Suprapubic skin (tissue), 4 donors: ENCODE measurements around the gene C2. TPM values are rescaled to one million over a fixed set of nuclear protein-coding genes. Genes with fewer than 3 reads are reported as not detected.

Experiments
- DNase-seq, 2 donors: peaks; one replicate each; pipeline ENCODE4 v3.0.0-alpha.2; 2019; ENCODE audit warnings: low spot score in 2 of 2
- H3K27ac ChIP-seq: fragments of 200-600 bp; sonication (generic); one replicate; pipeline ENCODE4 v1.5.1; 2019
- H3K27me3 ChIP-seq: fragments of 200-600 bp; sonication (generic); one replicate; pipeline ENCODE4 v1.5.1; 2019
- H3K36me3 ChIP-seq: fragments of 200-600 bp; sonication (generic); one replicate; pipeline ENCODE4 v1.5.1; 2019
- H3K4me1 ChIP-seq: fragments of 200-600 bp; sonication (generic); one replicate; pipeline ENCODE4 v1.5.1; 2019
- H3K4me3 ChIP-seq: fragments of 200-600 bp; sonication (generic); one replicate; pipeline ENCODE4 v1.5.1; 2019; ENCODE audit warnings: mild to moderate bottlenecking
- H3K9me3 ChIP-seq: fragments of 200-600 bp; sonication (generic); one replicate; pipeline ENCODE4 v1.5.1; 2019
- EP300 ChIP-seq: sonication (generic); formaldehyde crosslinking; IDR thresholded peaks from one replicate; pipeline ENCODE4 v1.6.1; 2017; ENCODE audit warnings: antibody characterized with exemption
- POLR2A ChIP-seq, 2 donors: fragments of 450-650 bp; IDR thresholded peaks; one replicate each; pipeline ENCODE4 v1.6.1; 2017; ENCODE audit warnings: antibody characterized with exemption in 2 of 2, mild to moderate bottlenecking in 2 of 2, moderate library complexity in 2 of 2
- POLR2AphosphoS5 ChIP-seq, 3 donors: sonication (generic); formaldehyde crosslinking; IDR thresholded peaks; one replicate each; pipeline ENCODE4 v1.6.1; 2017; ENCODE audit warnings: antibody characterized with exemption in 3 of 3
- WGBS: methylation state at CpG from one replicate; pipeline ENCODE4 v1.1.5; 2018; 5-methylcytosine and 5-hydroxymethylcytosine counted together
- total RNA-seq, 4 donors: library from RNA; depleted of rRNA; stranded (reverse); fragments of >200 nt; gene quantifications; one replicate each; pipeline ENCODE4 v1.1.0, GENCODE V29; 2016
- TF ChIP-seq, protein P1 (sequence below), 2 donors: fragments of 200-600 bp in 1 of 2; fragments of 450-650 bp in 1 of 2; sonication (generic) in 1 of 2; IDR thresholded peaks; one replicate each; pipeline ENCODE4 v1.5.1; 2016 to 2019; ENCODE audit warnings: antibody characterized with exemption in 2 of 2, mild to moderate bottlenecking in 1 of 2, moderate library complexity in 1 of 2

Gene C2
- total RNA-seq, 4 donors from 2014 or later, result 2.6 to 6.4 (median 4.1) TPM

DNA sequence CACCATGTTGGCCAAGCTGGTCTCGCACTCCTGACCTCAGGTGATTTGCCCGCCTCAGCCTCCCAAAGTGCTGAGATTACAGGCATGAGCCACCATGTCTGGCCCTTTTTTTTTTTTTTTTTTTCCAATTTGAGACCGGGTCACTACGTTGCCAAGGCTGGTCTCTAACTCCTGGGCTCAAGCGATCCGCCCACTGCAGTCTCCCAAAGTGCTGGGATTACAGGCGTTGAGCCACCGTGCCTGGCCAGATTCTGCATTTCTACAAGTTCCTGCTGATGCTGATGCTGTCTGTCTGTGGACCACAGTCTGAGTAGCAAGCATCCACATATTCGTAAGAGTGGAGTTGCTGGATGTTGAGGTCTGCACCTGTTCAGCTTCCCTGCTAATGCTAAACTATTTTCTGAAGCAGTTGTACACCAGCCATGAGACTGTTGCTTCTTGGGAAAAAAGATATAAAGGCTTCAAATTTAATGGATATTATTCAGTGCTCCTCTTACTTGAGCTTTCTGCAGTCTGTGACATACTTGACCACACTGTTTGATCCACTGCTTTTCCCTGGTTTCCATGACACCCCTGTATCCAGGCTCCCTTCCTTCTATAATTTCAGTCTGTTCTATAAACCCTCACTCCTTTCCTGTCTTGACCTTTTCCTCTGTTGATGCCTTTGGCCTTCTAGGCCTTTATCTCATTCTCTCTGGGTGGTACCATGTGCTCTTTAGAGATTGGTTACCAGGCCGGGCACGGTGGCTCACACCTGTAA lies 15.5 kb upstream of the C2 start:
- TF ChIP-seq EP300 (no peak), POLR2AphosphoS5 (IDR thresholded peaks at IDR 0.05) (no peak), POLR2A (IDR thresholded peaks at IDR 0.05) (no peak)
- TF ChIP-seq, protein P1, sequence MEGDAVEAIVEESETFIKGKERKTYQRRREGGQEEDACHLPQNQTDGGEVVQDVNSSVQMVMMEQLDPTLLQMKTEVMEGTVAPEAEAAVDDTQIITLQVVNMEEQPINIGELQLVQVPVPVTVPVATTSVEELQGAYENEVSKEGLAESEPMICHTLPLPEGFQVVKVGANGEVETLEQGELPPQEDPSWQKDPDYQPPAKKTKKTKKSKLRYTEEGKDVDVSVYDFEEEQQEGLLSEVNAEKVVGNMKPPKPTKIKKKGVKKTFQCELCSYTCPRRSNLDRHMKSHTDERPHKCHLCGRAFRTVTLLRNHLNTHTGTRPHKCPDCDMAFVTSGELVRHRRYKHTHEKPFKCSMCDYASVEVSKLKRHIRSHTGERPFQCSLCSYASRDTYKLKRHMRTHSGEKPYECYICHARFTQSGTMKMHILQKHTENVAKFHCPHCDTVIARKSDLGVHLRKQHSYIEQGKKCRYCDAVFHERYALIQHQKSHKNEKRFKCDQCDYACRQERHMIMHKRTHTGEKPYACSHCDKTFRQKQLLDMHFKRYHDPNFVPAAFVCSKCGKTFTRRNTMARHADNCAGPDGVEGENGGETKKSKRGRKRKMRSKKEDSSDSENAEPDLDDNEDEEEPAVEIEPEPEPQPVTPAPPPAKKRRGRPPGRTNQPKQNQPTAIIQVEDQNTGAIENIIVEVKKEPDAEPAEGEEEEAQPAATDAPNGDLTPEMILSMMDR (IDR thresholded peaks at IDR 0.05), result no peak
- Histone ChIP-seq H3K27me3 (no peaks in the 10 kb centered on the region), H3K4me3 (no peak overlapping the region), H3K36me3 (no peaks in the 10 kb centered on the region), H3K9me3 (no peaks in the 10 kb centered on the region), H3K4me1 (peaks cover 6% of the 10 kb centered on the region), H3K27ac (no peak overlapping the region)
- WGBS, result 77% methylated on average over 11 of the region's 11 CpGs
- no peak for DNase-seq

DNA sequence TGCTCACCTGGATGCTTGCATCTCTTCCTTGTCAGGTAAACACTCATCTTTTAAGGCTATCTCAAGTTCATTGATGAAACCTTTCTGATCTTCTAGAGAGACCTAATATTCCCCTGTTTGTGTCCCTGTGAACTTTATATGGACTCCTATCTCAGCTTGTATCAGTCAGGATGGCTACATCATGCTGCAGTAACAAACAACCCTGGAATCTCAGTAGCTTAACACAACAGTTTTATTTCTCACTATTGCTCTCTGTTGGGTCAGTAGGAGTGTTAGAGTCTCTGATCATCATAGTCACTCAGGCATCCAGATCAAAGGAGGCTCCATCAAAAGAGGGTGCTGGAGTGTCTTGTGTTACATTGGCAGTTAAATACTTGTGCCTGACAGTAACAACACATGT lies 12.2 kb upstream of the C2 start:
- Histone ChIP-seq H3K27me3 (no peaks in the 10 kb centered on the region), H3K4me3 (no peak overlapping the region), H3K27ac (no peak overlapping the region), H3K9me3 (no peaks in the 10 kb centered on the region), H3K4me1 (peaks cover 6% of the 10 kb centered on the region), H3K36me3 (no peaks in the 10 kb centered on the region)
- no peak for DNase-seq
- TF ChIP-seq, protein P1 (IDR thresholded peaks at IDR 0.05), result no peak
- TF ChIP-seq POLR2AphosphoS5 (IDR thresholded peaks at IDR 0.05) (no peak), EP300 (no peak), POLR2A (IDR thresholded peaks at IDR 0.05) (no peak)

DNA sequence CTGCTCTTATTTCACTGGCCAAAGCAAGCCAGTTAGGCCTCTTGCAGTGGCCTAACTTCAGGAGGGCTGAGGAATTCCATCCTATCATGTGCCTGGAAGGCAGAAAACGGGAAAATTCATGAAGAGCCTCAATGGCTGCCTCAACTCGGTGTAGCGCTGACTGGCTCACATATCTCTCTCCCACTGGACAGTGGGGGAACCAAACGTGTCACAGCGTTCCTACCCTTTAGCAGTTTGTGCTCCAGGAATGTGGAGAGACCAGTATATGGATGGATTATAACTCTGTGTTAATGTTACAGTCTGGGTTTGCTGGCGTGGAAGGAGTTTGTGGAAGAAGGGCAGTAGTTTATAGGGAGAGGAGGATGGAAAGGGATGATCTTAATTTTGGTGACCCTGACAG lies 11.8 kb upstream of the C2 start:
- H3K4me1 ChIP-seq, result peaks cover 6% of the 10 kb centered on the region
- no peaks in the 10 kb centered on the region for H3K27me3 ChIP-seq
- no peak overlapping the region for H3K27ac ChIP-seq
- H3K9me3 ChIP-seq, result no peaks in the 10 kb centered on the region
- 65% methylated on average over 6 of the region's 6 CpGs for WGBS
- no peak overlapping the region for H3K4me3 ChIP-seq
- DNase-seq, result no peak
- TF ChIP-seq EP300 (no peak), POLR2AphosphoS5 (IDR thresholded peaks at IDR 0.05) (no peak), POLR2A (IDR thresholded peaks at IDR 0.05) (no peak)
- TF ChIP-seq, protein P1 (IDR thresholded peaks at IDR 0.05), result no peak
- H3K36me3 ChIP-seq, result no peaks in the 10 kb centered on the region

DNA sequence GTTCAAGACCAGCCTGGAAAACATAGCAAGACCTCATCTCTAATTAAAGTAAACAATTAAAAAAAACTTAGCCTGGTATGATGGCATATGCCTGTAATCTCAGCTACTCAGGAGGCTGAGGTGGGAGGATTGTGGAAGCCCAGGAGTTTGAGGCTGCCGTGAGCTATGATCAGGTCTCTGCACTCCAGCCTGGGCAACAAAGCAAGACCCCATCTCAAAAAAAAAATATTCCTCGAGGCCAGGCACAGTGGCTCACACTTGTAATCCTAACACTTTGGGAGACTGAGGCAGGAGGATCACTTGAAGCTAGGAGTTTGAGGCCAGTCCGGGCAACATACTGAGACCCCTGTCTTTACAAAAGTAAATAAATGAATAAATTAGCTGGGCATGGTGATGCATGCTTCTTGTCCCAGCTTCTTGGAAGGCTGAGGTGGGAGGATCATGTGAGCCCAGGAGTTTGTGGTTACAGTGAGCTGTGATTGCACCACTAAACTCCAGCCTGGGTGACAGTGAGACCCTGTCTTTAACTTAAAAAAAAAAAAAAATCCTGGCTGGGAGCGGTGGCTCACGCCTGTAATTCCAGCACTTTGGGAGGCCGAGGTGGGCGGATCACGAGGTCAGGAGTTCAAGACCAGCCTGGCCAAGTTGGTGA lies 9.3 kb upstream of the C2 start:
- 86% methylated on average over 8 of the region's 8 CpGs for WGBS
- Histone ChIP-seq H3K9me3 (no peaks in the 10 kb centered on the region), H3K36me3 (no peaks in the 10 kb centered on the region), H3K4me3 (no peak overlapping the region), H3K27me3 (no peaks in the 10 kb centered on the region), H3K27ac (no peak overlapping the region), H3K4me1 (no peaks in the 10 kb centered on the region)
- TF ChIP-seq POLR2A (IDR thresholded peaks at IDR 0.05) (no peak), POLR2AphosphoS5 (IDR thresholded peaks at IDR 0.05) (no peak), EP300 (no peak)
- TF ChIP-seq, protein P1 (IDR thresholded peaks at IDR 0.05), result no peak
- DNase-seq, result no peak

DNA sequence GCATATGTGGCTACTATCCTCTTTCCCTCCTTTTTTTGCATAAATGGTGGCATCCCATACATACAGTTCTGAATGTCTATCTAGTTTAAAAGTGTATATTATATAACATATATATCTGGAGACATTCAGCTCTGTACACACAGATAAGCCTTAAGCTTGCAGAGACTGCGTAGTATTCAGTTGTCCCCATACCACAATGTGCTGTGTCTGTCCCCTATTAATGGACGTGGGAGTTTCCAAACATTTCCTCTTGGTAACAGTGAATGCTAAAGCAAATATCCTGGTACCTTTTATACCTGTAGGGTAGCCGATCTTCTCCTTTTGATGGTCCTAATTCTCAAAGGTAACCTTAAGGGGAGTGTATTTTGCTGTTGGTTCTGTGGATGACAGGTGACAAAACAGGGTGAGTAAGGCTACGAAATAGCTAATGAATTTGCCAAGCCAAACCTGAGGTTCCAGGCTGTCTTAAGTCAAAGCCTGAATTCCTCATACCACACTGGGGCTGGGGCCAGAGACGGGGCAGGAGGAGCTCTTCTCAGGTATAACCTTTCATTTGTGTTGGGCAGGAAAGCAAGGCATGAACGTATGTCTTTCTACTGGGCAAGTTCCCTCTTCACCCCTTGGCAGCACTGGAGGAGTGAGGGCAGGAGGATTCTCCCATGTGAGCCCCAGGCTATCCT lies 7.8 kb upstream of the C2 start:
- TF ChIP-seq, protein P1 (IDR thresholded peaks at IDR 0.05), result no peak
- TF ChIP-seq POLR2A (IDR thresholded peaks at IDR 0.05) (no peak), POLR2AphosphoS5 (IDR thresholded peaks at IDR 0.05) (no peak), EP300 (no peak)
- no peaks in the 10 kb centered on the region for H3K27me3 ChIP-seq
- no peaks in the 10 kb centered on the region for H3K9me3 ChIP-seq
- H3K4me3 ChIP-seq, result no peak overlapping the region
- no peaks in the 10 kb centered on the region for H3K4me1 ChIP-seq
- WGBS, result 68% methylated on average over 6 of the region's 6 CpGs
- H3K36me3 ChIP-seq, result no peaks in the 10 kb centered on the region
- no peak overlapping the region for H3K27ac ChIP-seq
- no peak for DNase-seq
